ENCODE measurements around the gene TNS1.
"Not testable (repeated sequence)": the region's sequence is repeated elsewhere in the genome, so short reads cannot be mapped to it uniquely, and the experiment has no call there.

TNS1 gene

DNA sequence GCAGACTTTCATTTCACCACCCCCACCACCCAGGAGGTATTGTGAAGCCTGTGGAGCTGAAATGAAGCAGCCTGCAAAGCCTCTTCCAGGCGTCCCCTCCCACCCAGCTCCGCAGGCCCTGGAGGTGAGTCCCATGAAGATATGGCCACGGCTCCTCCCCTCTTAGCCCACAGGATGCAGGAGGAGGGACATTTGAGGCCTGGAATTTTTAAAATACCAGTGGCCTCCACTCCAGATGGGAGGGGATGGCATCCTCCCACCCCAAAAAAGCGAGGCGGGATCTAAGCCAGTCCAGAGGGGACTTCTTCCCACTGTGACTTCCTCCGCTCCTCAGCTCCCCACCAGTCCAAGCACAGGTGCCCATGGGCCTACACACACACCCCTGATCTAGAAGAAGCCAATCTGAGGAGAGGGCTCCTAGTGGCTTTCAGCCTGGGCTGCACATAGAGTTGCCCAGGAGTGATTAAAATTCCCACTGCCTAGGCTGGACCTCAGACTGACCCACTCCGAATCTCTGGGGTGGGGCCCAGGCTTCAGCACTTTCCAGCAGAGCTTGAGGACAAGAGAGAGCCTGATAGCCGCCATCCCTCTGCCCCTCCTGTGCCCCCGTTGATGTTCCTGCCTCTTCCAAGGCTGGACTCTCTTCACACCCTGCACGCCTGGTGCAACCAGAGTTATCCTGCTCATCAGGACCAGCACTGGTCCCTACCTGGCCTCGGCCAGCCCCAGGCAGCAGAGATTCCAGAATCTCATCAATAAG, 206.9 kb downstream of the TNS1 start:
- no peak for DNase-seq

- no peak for DNase-seq
Observed at GRCh38 chr2:217795067-217795466, 207.7 kb downstream of the TNS1 start.

GRCh38 chr2:217794133-217794986, 208.4 kb downstream of the TNS1 start:
- no peak for DNase-seq

- DNase-seq, result no peak
Observed at GRCh38 chr2:217793566-217794132, 209.1 kb downstream of the TNS1 start.

DNA sequence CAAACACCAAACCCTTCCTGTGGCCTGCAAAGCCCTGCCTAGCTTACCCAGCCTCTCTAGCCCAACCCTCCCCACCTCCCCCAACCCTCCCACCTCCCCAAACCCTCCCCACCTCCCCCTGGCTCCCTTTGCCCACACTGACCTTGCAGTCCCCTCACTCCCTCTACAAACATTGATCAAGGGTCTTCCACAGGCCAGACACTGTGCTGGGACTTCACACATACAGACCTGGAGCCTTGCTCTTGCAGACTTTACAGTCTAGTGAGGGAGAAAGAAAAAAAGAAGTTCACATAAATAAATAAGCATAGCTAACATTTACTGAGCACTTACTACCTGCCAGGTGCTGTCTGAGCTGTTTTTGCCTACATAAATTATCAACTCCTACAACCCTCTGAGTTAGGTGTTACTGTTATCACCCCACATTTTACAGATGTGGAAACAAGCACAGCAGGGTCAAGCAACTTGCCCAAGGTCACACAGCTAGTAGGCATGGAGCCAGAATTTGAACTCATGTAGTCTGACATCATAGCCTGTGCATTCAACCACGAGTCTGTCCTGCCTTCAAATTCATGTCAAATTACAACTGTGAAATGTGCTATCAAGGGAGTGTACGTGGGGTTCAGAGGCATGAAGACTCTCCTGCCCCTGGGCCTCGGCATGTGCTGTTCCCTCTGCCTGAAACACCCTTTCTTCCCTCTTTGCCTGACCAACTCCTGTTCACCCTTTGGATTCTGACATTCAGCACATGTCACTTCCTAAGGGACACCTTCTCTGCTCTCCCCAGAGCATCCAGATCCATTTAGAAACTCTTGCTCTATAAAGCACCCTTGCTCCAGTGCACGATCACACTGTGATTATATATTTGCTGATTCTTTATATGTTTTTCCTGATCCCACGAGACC, 209.9 kb downstream of the TNS1 start:
- DNase-seq, result no peak

DNA sequence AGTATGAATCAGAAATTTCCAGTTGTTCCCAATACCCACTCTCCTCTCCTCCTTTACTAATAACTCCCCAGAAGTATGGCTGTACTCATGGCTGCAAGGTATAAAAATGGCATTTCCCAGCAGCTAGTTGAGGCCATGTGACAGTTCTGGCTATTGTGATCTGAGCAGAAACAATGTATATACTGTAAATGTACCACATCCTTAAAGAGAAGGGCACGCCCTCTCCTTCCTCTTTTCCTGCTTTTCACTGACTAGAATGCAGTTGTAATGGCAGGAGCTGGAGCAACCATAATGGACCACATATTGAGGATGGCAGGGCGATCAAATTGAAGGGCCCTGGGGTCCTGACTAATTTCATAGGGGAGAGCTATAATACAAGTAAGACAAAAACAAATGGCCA, 211.2 kb downstream of the TNS1 start:
- no peak for DNase-seq

DNA sequence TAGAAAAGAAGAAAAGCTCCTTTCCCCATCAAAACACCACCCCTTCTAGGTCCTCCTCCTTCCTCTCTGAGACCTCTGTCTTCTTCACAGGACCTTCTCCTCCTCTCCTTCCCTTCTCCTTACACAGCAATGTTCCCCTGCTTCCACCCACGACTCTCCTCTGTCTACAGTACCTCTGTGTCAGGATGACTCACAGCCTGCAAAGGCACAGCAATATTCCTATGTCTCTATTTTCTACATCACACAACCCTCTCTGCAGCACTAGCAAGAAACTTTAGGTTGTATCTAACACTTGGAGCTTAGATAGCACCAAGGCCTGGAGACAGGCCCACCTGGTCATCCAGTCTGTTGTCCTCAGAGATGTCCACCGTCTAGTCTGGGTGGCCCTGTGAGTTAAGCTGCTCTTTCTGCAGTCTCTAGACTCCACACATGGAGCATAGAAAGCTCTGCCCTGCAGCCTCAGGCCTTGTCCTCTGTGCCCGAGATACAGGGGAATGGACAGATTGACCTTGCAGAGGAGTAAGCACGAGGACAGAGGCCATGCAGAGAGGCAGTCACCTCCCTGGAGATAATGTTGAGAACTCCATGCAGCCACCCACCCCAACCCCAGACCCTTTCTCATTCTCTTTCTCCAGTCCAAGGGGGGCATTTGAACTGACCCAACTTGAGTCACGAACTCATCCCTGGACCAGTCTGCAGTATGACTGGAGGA, 212.0 kb downstream of the TNS1 start:
- no peak for DNase-seq

- DNase-seq, result no peak
Observed at GRCh38 chr2:217790195-217790594, 212.6 kb downstream of the TNS1 start.

DNA sequence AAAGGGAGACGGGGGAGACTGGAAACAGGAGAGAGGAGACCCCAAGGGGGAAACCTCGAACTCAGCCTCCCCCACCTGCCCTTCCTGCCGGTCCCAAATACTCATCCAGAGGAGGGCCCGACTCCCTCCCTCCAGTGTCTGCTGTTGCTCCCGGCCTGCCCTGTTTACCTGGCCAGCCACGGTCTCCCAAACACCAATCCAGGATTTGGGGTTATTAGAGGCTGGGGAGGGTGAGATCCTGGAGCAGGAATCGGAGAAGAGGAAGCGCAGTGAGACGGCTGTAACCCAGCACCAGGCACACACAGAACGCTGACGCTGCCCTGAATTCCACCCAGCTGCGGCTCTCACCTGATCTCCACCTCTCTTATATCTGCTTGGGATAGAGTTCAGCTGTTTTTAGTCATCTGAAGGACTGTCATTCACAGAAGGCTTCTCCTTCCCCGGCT, 213.0 kb downstream of the TNS1 start:
- DNase-seq, result no peak

DNA sequence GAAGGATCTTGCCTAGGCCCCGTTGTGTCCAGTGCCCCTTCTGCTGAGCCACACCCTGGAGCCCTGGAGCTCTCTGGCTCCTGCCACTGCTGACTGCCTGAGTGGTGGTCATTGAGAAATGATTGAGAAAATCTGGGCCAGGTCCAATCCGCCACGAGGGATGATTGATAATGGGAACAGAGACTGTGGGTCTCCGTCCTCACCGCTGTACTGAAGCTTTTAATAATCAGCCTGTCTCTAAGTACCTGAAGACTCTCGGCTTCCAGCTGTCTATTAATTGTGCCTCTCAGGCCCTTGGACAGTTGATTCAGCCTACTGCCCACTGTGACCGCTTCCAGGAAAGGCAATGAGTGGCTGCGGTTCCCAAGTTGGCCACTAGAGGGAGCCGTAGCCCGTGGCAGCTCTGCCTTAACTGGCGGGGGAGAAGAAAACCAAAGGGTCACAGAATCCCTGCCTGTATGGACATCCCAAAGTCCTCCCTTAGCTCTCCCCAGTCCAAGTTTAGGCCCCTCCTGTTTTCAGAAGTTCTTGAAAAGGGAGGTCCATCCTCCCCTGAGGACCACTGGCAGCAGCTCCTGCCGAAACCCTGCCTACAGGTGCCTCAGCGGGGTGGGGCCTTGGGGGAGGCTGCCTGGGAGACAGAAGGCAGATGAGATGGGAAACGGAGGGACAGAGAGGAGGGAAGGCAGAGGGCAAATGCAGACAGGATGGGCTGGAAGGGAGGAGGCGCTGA, 213.6 kb downstream of the TNS1 start:
- DNase-seq, result peak; percentile 73

DNA sequence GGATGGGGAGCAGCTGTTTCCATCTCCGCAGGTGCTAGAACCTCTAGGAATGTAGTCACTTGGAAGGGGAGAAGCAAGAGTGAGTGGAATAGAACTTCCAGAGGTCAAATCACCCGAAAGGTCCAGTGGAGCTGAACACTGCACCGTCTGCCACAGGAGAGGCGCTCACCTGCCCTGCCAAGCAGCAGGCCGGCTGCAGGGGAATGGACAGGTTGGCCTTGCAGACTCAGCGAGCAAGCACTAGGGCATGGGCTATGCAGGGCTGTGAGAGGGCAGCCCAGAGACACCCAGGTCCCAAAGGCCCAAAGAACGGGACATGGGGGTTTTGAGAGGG, 214.2 kb downstream of the TNS1 start:
- DNase-seq, result no peak

- DNase-seq, result no peak
Observed at GRCh38 chr2:217787160-217787877, 215.5 kb downstream of the TNS1 start.

DNA sequence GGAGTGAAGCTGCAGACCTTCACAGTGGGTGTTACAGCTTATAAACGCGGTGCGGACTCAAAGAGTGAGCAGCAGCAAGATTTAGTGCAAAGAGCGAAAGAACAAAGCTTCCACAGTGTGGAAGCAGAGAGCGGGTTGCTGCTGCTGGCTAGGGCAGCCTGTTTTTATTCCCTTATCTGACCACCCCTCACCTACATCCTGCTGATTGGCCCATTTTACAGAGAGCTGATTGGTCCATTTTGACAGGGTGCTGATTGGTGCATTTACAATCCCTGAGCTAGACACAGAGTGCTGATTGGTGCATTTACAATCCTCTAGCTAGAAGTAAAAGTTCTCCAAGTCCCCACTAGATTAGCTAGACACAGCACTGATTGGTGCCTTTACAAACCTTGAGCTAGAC, 216.2 kb downstream of the TNS1 start:
- DNase-seq, result not testable (repeated sequence)

DNA sequence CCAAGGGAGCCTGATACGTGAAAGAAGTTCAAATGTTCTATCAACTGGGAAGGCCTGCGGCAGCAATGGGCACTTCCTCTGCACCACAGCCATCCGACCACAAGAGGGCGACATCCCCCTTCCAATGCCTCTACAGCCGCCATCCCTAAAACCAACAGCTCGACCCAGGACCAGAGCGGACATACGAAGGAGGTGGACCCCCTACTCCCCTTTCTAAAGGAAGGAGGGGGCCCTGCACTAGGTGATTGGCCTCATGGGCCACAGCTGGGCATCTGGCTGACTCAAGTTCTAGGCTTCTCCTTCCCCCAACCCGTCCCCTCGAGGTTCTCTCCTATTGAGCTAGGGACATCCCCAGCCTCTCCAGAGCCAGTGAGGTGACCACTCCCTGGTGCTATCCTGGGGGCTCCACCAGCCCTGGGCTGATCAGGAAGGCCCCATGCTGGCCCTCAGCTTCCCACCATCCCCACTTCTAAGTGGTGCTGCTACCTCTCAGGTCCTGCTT, 217.2 kb downstream of the TNS1 start:
- peak; percentile 71 for DNase-seq

DNA sequence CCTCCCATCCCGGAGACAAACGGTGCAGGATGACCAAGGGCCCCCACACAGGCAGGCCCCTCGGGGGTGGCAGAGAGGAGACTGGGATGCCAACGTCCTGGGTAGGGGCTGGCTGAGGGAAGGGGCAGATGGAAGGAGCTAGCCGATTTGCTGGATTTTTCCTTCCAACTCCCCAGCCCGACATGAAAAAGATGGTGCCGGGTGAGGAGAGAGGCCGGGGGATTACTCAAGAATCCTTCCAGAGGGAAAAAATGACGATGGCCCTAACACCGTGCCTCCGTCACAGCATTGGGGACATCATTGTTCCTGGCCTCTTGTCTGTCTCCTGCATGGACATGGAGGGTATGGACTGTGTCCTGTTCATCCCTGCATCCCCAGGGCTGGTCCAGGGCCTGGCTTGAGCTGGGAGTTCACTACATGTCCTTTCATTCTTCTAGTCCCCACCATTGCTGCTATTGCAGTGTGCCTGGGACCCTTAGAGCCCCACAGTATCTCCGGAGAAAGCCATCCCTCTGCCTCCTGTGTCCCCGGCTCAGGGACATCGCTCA, 217.7 kb downstream of the TNS1 start:
- DNase-seq, result no peak

DNA sequence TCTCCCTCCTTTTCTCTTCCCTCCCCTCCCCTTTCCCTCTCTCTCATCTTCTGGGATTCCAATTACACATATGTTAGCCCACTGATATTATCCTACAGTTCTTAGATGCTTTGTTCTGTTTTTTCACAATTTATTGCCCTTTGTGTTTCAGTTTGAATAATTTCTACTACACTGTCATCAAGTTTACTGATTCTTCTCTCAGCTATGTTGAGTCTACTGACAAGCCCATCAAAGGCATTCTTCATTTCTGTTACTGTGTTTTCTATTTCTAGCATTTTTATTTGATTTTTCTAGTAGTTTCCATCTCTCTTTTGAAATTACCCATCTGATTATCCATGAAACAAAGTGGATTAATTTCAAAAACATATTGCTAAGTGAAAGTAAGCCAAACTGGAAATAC, 219.6 kb downstream of the TNS1 start:
- DNase-seq, result no peak

GRCh38 chr2:217777906-217778305, 224.9 kb downstream of the TNS1 start:
- DNase-seq, result no peak

GRCh38 chr2:217776631-217777030, 226.2 kb downstream of the TNS1 start:
- no peak for DNase-seq

DNA sequence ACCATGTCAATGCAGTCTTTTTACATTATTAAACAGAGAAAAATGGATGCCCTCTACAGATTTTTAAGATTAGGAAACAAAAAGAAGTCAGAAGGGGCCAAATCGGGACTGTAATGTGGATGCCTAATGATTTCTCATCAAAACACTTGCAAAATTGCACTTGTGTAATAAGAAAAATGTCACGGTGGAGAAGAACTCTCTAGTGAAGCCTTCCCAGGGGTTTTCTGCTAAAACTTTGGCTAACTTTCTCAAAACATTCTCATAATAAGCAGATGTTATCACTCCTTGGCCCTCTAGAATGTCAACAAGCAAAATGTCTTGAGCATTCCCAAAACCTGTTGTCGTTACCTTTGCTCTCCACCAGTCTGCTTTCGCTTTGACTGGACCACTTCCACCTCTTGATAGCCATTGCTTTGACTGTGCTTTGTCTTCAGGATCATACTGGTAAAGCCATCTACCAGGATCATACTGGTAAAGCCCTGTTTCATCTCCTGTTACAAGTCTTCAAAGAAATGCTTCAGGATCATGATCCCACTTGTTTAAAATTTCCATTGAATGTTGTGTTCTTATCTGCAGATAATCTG, 226.8 kb downstream of the TNS1 start:
- DNase-seq, result no peak

Measured in right kidney (tissue), 1 donor.